Epithelial cell of prostate (primary cell): ENCODE measurements around the gene CORO2B.

Experiments used
- DNase-seq: peaks from one replicate; pipeline ENCODE4 v3.0.0-alpha.2; 2011; ENCODE audit warnings: low read depth, low spot score
- H3K27ac ChIP-seq: fragments of 450-650 bp; 2 replicates; pipeline ENCODE4 v1.5.1; 2017; ENCODE audit warnings: mild to moderate bottlenecking

CORO2B gene

DNA sequence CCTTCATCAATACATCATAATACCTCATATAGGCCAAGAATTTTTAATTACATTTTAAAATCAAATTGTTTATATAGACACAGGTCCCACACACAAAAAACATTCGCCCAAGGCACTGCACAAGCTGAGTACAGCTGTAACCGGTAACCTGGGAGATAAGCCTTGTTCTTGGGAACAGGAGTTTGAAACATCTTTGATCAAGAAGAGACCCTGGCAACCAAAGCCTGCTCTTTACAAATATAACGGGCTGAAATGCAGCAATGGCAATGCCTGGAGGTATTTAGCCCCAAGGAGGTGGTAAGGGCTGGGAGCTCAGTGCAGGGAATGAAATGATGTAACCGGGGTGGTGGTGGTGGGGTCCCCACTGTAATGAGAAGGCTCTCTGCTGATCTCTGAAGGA, 7.2 kb upstream of the CORO2B start:
- no peak for DNase-seq
- no peak overlapping the region for H3K27ac ChIP-seq

DNA sequence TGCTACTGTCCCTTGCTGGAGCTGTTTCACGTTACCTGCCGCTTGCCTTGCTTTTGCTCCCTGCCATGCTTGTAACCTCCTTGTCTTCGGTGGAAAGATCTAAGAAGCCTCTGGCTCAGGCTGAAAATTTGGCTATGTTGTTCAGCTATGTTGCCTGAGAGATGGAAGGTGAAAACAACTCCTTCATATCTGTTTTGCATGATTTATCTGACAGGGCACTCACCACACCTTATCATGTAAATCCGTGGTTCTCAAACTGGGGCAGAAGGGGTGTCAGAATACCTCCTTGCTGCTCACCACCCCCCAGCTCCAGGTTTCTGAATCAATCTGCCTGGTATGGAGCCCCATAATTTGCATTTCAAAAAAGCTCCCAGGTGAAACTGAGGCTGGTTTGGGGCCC, 6.5 kb upstream of the CORO2B start:
- no peak overlapping the region for H3K27ac ChIP-seq

DNA sequence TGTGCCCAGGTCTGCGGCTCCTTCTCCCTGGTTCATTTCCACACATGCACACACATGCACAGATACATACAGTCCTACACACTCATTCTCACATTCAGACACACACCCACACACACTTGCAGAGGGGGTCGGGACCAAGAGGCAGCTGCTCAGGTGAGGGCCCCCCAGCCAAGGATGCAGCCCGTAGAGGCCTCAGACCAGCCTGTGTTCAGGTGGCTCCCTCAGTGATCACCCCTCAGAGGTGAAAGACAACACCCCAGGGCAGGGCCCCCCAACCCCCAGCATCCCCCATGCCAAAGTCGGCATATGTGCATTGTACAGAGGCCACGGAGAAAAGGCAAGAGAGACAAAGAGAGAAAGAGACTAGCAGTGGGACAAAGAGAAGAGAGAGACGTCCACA, 5.9 kb upstream of the CORO2B start:
- no peak for DNase-seq
- H3K27ac ChIP-seq, result no peak overlapping the region

More for the DNA sequence above, 6.5 kb upstream of the CORO2B start:
- no peak for DNase-seq

DNA sequence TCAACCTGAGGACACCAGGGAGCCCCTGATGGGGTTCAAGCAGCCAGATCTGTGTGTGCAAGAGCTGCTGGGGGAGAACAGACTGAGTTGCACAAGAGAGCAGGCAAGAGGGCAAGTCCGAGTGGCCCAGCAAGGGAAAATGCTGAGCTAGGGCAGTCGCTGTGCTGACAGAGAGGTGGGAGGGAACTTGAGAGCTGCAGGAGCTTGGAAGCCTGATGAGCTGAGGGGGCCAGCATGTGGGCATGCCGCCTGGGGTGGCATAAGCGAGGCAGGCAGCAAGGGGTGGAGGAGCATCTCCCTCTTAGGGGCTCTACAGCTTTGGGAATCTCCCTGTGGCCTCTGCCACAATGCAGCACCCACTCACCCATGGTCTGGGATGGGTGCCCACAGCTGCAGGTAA, 4.7 kb upstream of the CORO2B start:
- no peak overlapping the region for H3K27ac ChIP-seq
- no peak for DNase-seq

DNA sequence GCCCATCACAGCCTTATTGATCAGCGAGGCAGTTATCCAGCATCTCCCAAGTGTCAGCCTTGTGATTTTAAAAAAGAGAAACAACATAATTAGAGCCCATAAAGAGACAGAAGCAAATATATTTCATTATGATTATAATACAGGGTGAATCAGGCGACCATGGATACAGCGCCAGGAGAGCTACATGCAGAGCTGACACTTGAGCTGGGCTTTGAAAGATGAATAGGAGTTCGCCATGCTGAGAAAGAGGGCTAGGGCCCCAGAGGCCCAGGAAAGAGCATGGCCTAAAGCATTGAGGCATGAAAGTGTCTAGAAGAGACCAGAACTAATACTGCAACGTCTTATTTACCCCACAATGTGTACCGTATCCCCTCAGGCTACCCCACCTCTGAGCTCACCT, 4.2 kb upstream of the CORO2B start:
- no peak for DNase-seq
- H3K27ac ChIP-seq, result no peak overlapping the region

DNA sequence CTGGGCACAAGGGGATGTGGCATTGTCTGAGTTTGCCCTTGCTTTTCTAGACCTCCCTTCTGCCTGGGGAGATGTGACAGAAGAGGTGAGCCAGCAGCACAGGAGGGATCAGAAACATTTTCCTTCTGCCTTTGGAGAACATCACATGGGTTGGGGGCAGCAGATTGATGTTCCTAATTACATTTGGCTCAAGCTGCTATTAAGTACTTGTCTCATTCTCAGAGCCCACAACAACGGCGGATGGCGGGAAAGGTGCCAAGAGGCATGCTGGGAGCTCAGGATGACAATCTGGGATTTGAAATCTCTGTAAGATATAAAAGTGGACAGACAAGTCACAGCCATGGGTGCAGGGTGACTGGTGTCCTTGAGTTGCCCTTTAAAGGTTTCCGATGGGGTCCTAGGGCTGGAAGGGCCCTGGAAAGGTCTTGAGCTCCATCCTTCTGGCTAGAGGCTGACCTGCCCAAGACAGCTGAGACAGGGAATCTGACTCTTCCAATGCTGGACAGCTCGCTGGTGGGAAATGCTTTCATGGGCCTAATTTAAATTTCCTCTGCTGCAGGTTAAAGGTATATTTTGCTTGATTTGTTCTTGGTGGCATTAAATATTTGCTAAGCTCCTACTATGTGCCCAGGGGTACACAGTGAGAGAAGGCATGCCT, 2.4 kb upstream of the CORO2B start:
- DNase-seq, result no peak
- no peak overlapping the region for H3K27ac ChIP-seq

DNA sequence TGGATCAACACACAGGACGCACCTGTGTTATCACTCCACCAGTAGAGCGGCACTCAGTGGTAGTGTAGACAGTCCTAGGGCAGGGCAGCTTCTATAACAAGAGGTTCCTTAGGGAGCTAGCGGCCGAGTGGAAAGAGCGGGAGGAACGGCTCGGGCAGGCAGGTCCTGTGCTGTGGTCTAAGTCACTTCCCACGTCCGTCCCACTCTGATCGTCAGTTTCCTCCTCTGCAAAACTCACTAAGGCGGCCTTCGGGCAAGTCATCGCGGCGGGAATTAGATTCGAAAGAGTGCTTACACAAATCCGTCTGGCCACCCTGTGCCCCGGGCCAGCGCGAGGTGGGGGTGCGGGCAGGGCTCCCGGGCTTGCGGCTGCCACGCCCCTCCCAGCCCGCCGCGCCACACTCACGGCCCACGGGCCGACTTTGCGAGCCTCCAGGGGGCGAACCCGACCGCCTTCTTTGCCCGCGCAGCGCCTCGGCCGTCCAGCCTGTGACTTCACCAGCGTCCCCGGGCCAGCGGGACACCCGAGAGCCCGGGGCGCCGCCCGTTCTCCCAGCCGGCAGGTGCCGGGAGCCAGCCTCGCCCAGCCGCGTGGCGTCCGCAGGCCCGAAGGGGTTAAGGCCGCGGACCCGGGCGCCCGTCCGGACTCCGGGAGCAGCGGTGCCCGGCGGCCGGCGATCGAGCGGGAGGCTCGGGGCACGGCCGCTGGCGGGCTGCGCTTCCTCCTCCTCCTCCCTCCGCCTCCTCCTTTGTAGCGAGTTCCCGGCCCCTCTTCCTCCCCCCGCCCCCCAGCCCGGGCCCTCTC, 416 bp upstream of the CORO2B start:
- no peak for DNase-seq
- H3K27ac ChIP-seq, result peak overlapping the region; percentile 7

DNA sequence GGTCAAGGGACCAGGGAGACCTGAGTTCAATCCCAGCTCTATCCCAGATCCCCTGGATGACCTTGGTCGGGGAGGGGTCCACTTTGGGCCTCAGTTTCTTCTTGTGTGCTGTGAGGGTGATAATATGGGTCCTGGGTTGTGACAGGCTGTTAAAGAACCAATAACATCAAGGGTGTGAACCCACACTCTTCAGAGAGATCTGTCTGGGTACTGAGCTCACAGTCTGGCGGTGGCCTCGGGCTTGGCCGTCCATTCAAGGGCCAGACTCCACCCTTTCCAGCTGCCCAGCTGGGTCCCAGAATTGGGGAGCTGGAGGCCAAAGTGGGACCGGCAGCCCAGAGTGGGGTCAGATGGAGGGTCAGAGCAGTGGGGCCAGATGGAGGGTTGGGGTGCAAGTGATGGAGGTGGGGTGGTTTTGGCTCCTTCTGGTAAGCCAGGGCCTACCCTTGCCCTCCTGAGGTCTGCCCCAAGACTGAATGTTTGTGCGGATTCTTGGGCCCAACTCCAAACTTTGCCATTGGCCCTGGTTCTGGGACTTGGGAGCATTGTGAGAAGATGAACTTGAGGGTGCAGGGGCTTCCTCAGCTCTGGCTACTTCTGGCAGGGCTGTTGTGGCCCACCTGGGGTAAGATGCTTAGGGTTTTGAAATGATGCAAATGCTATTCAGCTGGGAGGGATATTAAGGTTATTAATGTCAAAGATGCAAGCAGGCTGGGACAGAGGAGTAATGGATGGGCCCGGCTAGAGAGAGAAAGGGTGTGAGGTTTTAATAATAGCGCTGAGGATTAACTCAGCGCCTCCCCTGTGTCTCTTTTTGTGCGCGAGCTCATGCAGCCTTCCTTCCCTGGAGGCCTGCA, 1.5 kb downstream of the CORO2B start:
- no peak for DNase-seq
- no peak overlapping the region for H3K27ac ChIP-seq

DNA sequence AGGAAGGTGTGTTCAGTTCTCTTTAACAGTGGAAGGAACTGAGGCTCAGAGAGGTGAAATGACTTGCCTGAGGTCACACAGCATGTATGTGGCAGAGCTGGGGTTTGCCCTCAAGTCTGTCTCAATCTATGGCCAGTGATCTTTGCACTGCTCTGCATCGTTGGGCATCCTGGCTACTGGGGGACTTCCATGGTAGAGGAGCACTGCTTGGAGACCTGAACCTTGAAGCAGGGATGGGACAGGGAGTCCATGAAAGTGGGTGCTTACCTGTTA, 2.0 kb downstream of the CORO2B start:
- no peak for DNase-seq
- no peak overlapping the region for H3K27ac ChIP-seq

DNA sequence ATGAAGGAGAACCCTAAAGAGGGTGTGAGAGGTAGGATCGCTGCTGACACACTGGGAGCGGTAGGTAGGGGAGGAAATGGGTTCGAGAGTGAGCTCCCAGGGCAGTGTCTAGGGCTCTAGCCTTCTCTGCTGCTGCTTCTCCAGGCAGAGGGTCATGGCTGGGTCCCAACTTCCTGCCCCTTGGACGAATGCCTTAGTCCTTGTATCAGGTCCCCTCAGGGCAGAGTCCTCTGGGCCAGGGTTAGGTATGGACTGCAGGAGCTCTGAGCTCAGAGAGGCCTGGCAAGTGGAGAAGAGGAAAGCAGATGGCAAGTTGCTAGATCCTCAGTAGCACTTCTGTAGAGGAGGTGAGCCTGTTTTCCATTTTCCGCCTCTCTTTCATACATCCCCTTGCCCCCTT, 2.9 kb downstream of the CORO2B start:
- H3K27ac ChIP-seq, result no peak overlapping the region
- no peak for DNase-seq

DNA sequence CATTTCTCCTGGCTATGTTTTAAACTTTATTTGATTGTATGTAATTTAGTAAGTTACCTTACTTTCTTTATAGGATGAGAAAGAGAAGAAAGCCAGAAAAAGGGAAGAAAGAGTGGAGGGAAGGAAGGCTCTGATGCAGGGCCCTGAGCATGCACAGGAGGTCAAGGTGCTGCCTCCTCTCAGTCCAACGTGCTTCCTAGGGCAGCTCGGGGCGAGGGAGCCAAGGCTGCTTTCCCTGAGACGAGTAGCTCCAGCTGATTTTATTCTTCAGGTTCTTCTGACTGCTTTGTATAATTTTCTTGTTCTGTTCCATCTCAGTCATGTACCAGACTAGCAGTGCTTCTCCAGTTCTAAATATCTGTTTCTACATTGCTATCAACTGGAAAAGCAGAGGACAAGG, 3.4 kb downstream of the CORO2B start:
- H3K27ac ChIP-seq, result no peak overlapping the region
- DNase-seq, result no peak

DNA sequence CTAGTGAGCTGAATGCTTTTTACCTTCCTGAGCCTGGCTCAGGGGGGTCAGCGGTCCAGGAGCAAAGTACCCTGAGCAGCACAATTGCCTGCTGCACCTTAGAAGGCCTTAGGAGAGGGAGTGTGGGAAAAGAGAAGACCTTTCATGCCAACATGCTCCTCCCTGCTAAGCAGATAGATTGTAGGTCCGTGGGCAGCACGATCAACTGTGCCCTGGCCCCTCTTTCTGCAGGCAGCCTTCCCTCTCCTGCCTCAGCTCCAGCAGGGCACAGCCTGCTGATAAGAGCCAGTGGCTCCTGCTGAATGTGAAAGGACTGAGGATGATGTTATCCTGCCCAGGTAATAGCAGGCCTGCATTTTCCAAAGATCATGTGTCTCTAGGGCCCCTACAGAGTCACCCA, 4.1 kb downstream of the CORO2B start:
- H3K27ac ChIP-seq, result no peak overlapping the region
- DNase-seq, result no peak

DNA sequence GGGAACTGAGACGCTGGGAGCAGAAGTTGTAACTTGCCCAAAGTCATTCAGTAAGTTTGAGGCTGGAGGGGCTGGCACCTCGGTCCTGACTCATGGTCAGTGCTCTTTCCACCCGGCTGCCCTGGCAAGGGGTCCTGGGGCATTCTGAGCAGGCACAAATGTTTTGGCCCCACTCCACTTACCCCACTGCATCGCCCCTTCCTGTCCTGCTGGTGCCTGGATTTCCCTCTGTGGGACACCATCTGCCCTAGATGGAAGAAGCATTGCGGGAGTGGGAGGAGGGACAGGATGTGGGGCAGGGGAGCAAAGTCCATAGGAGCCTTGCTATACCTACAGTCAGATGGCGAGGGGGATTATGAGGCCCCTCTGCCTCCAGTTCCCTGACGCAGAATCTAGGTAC, 4.5 kb downstream of the CORO2B start:
- H3K27ac ChIP-seq, result no peak overlapping the region
- no peak for DNase-seq

DNA sequence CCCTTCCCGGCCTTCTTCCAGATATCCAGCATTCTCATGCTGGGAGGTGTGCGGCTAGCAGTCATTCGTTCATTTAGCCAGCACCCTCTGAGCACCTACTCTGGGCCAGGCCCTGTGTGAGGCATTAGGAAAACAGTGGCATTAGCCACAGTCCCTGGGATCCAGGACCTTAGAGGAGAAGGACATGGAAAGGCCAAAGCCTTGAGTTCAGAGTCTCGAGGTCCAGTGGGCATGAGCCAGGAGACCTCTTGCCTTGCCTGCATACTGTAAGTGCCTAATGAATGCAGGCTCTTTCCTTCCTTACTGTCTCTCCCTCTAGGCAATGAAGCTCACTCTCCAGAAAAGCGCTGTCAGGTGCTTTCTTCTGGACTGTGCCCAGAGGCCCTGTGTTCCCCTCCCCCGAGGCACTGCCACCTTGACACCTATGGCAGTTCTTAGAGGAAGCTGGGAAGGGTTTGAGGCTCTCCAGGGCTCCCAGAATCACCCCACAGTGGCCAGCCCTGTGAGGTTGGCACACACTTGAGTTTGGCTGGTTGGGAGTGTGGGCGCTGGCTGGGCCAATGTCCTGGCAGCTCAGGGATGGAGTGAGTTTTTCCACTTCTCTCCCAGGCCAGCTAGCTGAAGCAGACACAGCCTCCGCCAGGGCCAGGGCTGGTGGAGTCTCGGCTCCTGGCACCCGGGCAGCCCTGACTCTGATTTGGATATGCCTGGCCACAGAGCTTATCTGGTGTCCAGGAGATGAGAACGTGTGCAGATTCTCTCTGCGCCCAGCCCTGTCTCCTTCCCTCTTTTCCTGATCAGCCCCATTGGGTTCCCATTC, 5.4 kb downstream of the CORO2B start:
- no peak for DNase-seq
- H3K27ac ChIP-seq, result no peak overlapping the region

DNA sequence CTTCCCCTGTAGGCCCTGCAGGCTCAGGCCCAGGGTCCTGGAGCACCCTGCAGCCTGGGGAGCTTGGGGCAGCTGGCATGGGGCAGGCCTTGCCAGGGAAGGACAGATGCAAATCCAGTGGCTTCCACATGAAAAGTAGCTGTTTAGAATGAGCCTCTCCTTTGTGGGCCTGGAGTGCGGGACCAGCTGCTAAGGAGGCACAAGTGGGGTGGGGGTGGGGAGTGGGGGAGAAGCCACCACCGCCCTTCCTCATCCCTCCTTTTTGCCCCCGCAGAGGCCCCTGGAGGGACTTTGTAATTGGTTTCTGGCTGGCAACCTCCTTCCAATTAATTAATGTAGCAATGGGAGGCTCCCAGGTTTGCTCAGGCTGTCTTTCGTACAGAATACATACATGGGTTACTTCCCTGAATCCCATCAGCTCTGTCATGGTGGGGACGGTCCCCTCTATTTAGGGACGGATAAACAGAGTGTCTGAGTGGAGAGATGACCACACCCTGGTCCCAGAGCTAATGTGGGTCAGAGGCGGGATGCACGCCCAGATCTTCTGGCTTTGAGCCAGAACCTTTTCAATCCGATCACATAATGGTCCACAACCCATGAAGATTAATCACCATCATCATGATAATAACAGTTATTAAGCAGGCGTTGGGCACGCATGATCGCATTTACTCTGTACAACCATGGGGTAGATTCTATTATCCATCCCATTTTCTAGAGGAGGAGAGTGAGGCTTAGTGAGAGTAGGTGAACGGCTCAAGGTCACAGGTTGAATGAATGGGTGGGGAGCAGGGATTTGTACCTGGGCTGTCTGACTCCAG, 6.2 kb downstream of the CORO2B start:
- no peak overlapping the region for H3K27ac ChIP-seq
- DNase-seq, result no peak

DNA sequence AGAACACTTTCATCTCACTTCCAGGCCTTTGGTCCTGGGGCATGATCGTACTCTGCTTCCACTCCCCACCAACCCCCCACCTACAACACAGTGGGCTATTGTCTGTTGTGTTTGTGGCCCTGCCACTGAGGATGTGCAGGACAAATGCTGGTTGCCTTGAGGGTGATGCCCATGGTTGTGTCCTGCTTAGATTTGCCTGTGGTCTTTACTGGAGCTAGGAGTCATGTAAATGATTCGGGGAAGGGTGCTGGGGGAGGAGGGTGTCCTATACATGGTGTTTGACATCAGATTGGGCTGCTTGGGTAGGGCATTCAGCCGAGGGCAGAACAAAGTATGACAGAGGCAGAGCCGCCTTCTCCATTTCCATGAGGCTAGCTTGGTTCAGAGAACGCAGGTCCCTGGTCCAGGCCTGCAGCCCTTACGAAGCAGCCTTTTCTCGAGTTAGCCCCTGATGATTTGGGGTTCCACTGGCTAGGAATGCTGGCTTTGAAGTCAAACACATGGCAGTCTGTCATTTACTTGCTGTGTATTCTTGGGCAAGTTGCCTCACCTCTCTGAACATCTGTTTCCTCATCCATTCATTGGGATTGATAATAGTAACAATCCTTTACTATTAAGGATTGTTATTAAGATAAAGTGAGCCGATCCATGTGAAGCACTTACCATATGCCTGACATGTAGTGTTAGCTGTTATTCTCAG, 6.9 kb downstream of the CORO2B start:
- peak overlapping the region; percentile 49 for H3K27ac ChIP-seq
- no peak for DNase-seq

DNA sequence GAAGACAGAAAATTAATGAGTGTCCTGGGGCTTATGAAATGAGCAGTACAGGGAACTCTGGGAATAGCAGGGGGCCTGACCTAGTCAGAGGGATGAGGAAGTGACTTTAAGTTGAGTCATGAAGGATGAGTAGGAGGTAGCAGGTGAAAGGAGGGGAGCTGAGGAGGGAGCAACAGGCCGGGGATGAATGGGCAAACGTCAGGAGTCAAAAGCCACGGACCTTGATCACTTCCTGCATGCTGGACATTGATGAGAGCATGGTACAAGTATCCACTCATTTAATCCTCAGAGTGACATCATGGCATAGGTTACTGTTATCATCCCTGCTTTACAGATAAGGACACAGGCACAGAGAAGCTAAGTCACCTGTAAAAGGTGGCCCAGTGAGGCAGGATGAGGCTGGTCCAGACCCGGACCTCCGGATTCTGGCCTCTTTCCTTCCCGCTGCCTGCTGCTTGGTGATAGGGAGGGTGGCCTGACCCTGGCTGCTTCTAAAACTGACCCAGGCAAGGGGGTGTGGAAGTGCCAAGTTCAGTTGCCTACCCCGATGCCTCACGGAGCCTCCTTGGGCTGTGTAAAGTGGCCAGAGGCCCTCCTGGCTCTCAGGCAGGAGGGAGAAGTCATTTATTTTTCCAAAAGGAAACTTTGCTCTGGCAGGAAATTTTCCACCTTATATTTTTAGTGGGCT, 7.6 kb downstream of the CORO2B start:
- H3K27ac ChIP-seq, result peak overlapping the region; percentile 49
- DNase-seq, result peak; percentile 51

DNA sequence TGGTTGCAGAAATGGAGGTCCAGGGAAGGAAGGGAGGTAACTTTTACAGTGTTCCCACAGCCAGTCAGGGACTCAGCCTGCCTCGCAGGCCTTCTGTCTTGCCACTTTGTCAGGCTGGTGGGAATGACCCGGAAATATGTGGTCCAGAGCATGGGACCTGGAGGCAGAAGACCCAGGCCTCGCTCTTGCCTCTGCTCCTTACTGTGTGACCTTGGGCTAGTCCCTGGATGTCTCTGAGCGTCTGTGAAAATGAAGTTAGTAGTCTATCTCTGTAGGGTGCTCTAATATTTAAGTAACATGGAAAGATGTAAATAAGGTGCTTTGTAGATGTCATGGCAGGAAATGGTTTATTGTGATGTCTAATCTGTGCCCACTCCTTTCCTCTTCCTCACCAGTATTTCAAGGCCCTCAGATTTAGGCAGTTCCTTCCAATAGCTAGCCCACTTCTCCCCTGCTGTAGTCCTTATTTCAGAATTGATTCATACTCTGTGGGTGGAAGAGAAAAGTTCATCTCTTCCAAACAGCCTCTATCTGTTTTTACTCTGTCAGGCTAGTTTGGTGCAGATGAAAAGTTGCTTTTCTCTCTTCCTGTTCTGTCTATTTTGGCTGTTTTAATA, 9.1 kb downstream of the CORO2B start:
- no peak overlapping the region for H3K27ac ChIP-seq
- DNase-seq, result no peak
